Measurements from ENCODE around the gene NMT2.

The NMT2 gene

GRCh38 chr10:15180736-15181135, 12.2 kb upstream of the NMT2 start:
- no peak for DNase-seq

GRCh38 chr10:15176269-15176668, 7.8 kb upstream of the NMT2 start:
- DNase-seq: no peak

- DNase-seq: no peak
Observed at GRCh38 chr10:15175587-15175986, 7.1 kb upstream of the NMT2 start.

- DNase-seq: no peak
Observed at GRCh38 chr10:15172306-15172840, 3.9 kb upstream of the NMT2 start.

- peak; percentile 39 for DNase-seq
Observed at GRCh38 chr10:15169555-15170401, 1.3 kb upstream of the NMT2 start.

- peak; percentile 69 for DNase-seq
Observed at GRCh38 chr10:15168786-15169554, 477 bp upstream of the NMT2 start.

- DNase-seq: peak; percentile 52
Observed at GRCh38 chr10:15167411-15168290, 842 bp downstream of the NMT2 start.

- DNase-seq: no peak
Observed at GRCh38 chr10:15166325-15166724, 2.2 kb downstream of the NMT2 start.

- peak; percentile 14 for DNase-seq
Observed at GRCh38 chr10:15163253-15163828, 5.2 kb downstream of the NMT2 start.

- DNase-seq: no peak
Observed at GRCh38 chr10:15158972-15159371, 9.5 kb downstream of the NMT2 start.

- DNase-seq: no peak
Observed at GRCh38 chr10:15158448-15158847, 10.0 kb downstream of the NMT2 start.

GRCh38 chr10:15155978-15156656, 12.4 kb downstream of the NMT2 start:
- no peak for DNase-seq

- DNase-seq: no peak
Observed at GRCh38 chr10:15152556-15152955, 15.9 kb downstream of the NMT2 start.

GRCh38 chr10:15150563-15150962, 17.9 kb downstream of the NMT2 start:
- no peak for DNase-seq

GRCh38 chr10:15149042-15149771, 19.3 kb downstream of the NMT2 start:
- DNase-seq: no peak

GRCh38 chr10:15147594-15148392, 20.7 kb downstream of the NMT2 start:
- no peak for DNase-seq

- DNase-seq: no peak
Observed at GRCh38 chr10:15146366-15146765, 22.1 kb downstream of the NMT2 start.

GRCh38 chr10:15144788-15145187, 23.7 kb downstream of the NMT2 start:
- DNase-seq: no peak

- no peak for DNase-seq
Observed at GRCh38 chr10:15141136-15142054, 27.1 kb downstream of the NMT2 start.
